ENCODE results near the gene CALML5.

DNA sequence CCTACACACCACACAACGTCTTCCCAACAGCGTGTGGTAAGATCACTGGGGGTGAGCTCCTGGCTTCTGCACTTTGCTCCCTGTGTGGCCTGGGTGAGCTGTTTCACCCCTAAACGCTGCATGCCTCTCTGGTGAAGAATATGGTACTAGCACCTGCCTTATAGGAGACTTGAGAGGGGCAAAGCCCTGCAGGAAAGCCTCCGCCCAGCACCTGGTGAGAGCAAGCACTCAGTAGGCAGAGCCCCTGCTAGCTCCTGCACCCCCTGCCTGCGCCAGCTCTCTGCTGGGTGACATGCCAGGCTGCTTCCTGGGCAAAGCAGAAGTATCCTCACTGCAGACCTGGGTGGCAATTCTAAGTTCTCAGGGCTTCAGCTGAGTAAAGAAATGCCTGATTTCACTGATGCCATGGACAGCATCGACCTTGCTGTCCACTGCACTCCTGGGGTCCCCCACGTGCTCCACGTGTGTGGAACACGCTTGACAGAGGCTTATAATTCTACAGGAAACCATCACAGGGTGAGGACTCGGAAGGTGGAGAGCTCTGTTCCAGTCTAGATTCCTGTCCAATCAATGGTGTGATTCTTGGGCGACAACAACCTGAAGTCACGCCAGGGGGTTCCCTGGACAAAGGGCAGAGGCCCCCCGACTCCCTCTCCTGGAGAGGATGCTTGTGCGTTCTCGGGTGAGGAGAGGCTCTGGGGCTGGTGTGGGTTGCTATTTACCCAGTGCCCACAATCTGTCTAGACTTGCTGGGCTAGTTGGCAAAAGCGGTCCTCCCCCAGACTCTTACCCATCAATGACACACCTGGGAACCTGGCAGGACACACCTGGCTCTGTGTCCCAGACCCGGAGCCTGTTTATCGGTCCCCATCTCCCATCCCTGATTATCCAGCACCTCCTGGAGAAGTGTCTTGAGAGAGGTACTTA, 5.0 kb upstream of the CALML5 start:
- TF ChIP-seq, protein P1, sequence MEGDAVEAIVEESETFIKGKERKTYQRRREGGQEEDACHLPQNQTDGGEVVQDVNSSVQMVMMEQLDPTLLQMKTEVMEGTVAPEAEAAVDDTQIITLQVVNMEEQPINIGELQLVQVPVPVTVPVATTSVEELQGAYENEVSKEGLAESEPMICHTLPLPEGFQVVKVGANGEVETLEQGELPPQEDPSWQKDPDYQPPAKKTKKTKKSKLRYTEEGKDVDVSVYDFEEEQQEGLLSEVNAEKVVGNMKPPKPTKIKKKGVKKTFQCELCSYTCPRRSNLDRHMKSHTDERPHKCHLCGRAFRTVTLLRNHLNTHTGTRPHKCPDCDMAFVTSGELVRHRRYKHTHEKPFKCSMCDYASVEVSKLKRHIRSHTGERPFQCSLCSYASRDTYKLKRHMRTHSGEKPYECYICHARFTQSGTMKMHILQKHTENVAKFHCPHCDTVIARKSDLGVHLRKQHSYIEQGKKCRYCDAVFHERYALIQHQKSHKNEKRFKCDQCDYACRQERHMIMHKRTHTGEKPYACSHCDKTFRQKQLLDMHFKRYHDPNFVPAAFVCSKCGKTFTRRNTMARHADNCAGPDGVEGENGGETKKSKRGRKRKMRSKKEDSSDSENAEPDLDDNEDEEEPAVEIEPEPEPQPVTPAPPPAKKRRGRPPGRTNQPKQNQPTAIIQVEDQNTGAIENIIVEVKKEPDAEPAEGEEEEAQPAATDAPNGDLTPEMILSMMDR (IDR thresholded peaks at IDR 0.05) = no peak
- no peak for TF ChIP-seq POLR2AphosphoS5 (IDR thresholded peaks at IDR 0.05; ENCODE audit: low read depth, low read length)
- no peak for TF ChIP-seq TCF7L2 (IDR thresholded peaks at IDR 0.05; ENCODE audit: low read depth, low read length)
- TF ChIP-seq, protein P2, sequence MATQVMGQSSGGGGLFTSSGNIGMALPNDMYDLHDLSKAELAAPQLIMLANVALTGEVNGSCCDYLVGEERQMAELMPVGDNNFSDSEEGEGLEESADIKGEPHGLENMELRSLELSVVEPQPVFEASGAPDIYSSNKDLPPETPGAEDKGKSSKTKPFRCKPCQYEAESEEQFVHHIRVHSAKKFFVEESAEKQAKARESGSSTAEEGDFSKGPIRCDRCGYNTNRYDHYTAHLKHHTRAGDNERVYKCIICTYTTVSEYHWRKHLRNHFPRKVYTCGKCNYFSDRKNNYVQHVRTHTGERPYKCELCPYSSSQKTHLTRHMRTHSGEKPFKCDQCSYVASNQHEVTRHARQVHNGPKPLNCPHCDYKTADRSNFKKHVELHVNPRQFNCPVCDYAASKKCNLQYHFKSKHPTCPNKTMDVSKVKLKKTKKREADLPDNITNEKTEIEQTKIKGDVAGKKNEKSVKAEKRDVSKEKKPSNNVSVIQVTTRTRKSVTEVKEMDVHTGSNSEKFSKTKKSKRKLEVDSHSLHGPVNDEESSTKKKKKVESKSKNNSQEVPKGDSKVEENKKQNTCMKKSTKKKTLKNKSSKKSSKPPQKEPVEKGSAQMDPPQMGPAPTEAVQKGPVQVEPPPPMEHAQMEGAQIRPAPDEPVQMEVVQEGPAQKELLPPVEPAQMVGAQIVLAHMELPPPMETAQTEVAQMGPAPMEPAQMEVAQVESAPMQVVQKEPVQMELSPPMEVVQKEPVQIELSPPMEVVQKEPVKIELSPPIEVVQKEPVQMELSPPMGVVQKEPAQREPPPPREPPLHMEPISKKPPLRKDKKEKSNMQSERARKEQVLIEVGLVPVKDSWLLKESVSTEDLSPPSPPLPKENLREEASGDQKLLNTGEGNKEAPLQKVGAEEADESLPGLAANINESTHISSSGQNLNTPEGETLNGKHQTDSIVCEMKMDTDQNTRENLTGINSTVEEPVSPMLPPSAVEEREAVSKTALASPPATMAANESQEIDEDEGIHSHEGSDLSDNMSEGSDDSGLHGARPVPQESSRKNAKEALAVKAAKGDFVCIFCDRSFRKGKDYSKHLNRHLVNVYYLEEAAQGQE (IDR thresholded peaks at IDR 0.05; ENCODE audit: insufficient read depth in 1 of 2, low read depth in 2 of 2, low read length in 1 of 2) = no peak
- no peak for TF ChIP-seq SIN3A (IDR thresholded peaks at IDR 0.05; ENCODE audit: borderline replicate concordance, insufficient read depth, low read depth, low read length)
